ENCODE measurements around the gene SELPLG.

- no peak for TF ChIP-seq POLR2A (IDR thresholded peaks at IDR 0.05)
- TF ChIP-seq, protein P1, sequence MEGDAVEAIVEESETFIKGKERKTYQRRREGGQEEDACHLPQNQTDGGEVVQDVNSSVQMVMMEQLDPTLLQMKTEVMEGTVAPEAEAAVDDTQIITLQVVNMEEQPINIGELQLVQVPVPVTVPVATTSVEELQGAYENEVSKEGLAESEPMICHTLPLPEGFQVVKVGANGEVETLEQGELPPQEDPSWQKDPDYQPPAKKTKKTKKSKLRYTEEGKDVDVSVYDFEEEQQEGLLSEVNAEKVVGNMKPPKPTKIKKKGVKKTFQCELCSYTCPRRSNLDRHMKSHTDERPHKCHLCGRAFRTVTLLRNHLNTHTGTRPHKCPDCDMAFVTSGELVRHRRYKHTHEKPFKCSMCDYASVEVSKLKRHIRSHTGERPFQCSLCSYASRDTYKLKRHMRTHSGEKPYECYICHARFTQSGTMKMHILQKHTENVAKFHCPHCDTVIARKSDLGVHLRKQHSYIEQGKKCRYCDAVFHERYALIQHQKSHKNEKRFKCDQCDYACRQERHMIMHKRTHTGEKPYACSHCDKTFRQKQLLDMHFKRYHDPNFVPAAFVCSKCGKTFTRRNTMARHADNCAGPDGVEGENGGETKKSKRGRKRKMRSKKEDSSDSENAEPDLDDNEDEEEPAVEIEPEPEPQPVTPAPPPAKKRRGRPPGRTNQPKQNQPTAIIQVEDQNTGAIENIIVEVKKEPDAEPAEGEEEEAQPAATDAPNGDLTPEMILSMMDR (IDR thresholded peaks at IDR 0.05 in 4 of 5, conservative IDR thresholded peaks at IDR 0.05 in 1 of 5), result no peak
These were observed 44.5 kb downstream of the SELPLG start for GRCh38 chr12:108589028-108589839.
